ENCODE results near the gene FEM1B.
A peak's percentile ranks its signal among the peaks of the same experiment; 100 is the strongest.

The FEM1B gene

DNA sequence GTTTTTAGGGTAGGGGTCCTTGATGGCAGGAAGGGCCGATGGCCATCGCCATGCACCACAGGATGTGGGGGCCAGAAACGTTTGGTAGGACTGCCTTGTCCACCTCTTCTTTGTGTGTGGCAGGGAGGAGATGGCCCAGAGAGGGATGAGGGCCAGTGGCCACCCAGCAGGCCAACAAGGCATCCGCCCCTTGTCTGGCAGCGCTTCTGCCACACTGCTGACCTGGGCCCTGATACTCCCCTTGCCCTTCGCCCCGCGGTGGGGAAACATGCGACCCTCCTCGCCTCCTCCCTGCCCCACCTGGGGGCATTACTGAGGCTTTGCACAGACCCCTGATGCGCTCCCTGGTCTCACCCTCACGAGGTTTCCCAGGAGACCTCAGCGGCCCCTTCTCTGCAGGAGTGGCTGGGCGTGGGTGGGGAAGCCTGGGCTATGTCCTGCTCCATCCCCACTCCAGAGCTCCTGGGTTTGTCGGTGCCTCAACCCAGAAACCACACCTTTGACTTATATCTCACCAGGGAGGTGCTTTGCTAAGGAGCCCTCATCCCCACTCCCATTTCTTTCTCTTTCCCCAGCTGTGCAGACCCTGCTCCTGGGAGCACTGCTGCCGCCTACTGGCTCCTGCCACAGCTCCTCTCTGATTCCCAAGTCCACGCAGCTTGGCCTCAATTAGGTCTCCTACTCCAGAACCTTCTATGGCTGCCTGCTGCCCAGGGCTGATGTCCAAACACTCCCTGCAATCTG lies 38.7 kb downstream of the FEM1B start:
- no peak overlapping the region for H3K4me3 ChIP-seq (ENCODE audit: low read length)
- DNase-seq (ENCODE audit: low read depth): peak; percentile 22
- TF ChIP-seq, protein P1, sequence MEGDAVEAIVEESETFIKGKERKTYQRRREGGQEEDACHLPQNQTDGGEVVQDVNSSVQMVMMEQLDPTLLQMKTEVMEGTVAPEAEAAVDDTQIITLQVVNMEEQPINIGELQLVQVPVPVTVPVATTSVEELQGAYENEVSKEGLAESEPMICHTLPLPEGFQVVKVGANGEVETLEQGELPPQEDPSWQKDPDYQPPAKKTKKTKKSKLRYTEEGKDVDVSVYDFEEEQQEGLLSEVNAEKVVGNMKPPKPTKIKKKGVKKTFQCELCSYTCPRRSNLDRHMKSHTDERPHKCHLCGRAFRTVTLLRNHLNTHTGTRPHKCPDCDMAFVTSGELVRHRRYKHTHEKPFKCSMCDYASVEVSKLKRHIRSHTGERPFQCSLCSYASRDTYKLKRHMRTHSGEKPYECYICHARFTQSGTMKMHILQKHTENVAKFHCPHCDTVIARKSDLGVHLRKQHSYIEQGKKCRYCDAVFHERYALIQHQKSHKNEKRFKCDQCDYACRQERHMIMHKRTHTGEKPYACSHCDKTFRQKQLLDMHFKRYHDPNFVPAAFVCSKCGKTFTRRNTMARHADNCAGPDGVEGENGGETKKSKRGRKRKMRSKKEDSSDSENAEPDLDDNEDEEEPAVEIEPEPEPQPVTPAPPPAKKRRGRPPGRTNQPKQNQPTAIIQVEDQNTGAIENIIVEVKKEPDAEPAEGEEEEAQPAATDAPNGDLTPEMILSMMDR (IDR thresholded peaks at IDR 0.05; ENCODE audit: insufficient read depth, low read depth, low read length, missing control alignments): peak; percentile 45

DNA sequence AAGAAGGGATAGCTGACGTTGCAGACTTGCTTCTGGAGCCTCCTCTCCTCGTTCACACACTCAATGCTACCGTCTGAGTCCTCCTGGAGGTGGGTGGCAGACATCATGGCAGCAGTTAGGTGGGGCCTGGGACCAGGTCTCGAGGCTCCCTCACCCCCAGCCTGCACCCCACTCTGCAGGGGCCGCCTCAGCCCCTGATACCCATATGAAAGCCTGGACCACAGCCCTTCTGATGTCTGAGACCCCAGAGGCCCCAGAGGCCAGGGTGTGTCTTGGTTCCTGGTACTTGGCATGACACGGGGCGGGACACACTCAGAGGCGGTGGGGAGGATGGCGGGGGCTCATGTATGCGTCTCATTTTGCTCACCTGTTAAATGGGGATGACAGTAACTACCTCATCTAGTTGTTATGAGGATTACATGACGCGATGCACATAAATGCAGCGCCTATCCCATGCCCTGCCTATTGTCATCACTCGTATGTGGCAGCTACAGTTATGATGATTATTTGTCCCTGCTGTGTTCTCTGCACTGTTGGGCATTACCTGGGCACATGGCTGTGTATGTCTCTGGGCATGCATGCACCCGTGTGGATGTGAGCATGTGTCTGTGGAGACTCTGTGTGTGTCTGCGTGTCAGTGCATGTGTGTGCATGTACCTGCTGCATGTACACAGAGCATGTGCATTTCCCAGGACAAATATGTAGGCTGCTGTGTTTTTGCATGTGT lies 39.9 kb downstream of the FEM1B start:
- no peak for DNase-seq (ENCODE audit: low read depth)
- H3K4me3 ChIP-seq (ENCODE audit: low read length): no peak overlapping the region
- TF ChIP-seq, protein P1 (IDR thresholded peaks at IDR 0.05; ENCODE audit: insufficient read depth, low read depth, low read length, missing control alignments): no peak

DNA sequence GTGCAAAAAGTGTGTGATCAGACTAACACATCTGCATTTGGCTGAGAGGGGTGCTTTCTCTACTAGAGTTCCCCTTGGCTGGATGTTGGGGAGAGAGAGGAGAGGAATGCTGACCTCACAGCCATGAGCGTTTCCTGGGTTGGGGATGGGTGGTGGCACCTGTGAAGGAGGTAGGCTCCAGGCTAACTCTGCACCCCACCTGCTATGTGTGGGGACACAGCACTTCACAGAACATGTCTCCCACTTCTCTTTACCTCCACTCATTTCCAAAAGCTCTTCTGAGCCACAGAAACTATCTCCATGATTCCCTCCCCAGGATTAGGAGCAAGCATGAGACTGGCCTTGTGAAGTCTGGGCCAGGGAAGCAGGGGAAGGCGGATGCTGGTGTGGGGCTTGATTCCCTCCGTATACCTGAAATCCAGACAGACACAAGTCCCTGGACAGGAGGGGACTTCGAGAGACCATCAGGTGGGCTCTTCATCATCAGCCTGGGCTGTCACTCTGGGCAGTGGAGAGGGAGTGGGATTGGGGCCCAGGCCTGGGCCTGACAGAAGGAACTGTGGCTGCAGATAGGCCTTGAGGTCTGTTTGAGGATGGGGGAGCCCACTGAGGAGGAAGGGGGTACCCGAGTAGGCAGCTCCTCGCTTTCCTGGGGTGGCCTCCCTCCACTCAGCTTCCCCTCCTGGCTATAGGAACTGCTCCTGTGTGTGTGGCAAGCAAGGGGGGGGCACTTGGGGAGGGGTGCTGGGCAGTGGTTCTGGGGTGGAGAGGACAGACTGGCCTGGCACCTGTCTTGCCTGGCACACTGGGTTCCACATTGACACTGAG lies 40.7 kb downstream of the FEM1B start:
- DNase-seq (ENCODE audit: low read depth): no peak
- no peak overlapping the region for H3K4me3 ChIP-seq (ENCODE audit: low read length)
- TF ChIP-seq, protein P1 (IDR thresholded peaks at IDR 0.05; ENCODE audit: insufficient read depth, low read depth, low read length, missing control alignments): no peak

DNA sequence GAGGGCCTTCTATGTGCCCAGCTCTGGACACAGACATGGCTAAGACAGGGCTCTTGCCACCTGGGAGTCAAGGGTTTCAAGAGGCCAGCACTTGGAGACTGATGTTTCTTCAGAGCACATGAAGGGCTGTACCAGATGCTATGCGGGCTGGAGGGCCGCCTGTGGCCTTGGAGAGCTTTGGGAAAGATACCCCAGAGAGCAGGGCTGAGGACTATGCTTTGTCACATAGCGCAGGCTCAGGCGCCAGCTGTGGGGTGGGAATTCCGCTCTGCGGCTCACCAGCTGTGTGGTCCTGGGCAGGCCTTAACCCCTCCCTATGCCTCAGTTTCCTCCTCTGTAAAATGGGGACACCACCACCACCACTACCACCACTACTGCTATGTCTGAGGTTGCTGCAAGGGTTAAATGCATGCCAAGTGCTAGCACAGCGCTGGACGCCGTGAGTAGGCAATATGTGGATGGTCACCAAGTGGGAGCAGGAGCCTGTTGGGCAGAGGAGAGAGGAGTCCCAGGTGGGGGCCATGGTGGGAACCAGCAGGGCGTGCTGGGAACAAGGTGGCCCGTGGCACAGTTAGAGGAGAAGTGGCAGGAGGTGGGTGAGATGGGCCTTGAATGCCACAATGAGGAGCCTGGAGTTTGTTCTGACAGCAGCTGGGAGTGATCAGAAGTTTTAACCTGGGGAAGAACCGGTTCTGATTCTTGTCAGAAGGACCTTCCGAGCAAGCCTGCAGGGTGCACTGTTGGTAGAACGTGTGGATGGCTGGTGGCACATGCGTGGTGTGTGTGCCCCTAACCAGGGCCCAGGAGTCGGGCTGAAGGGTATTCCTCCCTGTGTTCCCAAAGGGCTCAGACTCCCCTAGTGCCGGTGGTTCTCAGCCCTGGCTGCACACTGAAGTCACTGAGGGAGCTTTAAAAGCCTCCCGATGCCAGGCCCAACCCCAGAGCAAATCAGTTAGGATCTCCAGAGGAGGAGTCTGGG lies 41.7 kb downstream of the FEM1B start:
- TF ChIP-seq, protein P1 (IDR thresholded peaks at IDR 0.05; ENCODE audit: insufficient read depth, low read depth, low read length, missing control alignments): no peak
- no peak for DNase-seq (ENCODE audit: low read depth)

DNA sequence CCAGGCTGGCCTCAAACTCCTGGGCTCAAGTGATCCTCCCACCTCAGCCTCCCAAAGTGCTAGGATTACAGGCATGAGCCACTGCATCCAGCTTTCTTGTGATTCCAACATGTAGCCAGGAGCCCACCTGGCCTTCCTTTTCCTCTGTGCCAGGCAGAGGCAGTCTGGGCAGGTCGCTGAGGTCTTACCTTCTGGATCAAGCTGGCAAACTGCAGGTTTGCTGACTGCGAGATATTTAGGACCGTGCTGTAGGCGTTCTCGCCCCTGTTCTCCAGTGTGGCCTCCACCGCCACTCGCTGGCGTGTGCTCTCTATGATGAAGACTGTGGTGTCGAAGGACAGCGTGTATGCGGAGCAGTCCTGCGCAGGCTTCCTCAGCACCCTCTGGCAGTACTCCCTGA lies 42.5 kb downstream of the FEM1B start:
- TF ChIP-seq, protein P1 (IDR thresholded peaks at IDR 0.05; ENCODE audit: insufficient read depth, low read depth, low read length, missing control alignments): no peak
- H3K4me3 ChIP-seq (ENCODE audit: low read length): no peak overlapping the region
- DNase-seq (ENCODE audit: low read depth): no peak

More for the DNA sequence above, 41.7 kb downstream of the FEM1B start:
- no peak overlapping the region for H3K4me3 ChIP-seq (ENCODE audit: low read length)

DNA sequence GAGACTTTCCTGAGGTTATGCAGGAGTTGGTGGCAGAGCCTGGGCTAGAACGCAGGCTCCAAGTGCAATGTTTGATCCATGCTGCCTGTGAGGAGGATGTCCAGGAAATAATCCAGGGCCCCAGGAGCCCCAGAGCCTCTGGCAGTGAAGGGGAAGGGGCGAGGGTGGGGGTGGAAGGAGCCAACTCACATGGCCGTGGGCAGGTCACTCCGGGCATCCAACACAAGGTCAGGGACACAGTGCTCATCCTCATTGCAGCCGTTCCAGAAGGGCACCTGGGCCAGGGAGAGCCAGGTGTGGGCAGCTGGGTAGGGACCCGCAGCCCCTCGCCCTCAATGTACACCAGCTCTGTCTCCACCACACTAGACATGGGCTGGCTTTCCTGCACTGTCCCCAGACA lies 43.7 kb downstream of the FEM1B start:
- TF ChIP-seq, protein P1 (IDR thresholded peaks at IDR 0.05; ENCODE audit: insufficient read depth, low read depth, low read length, missing control alignments): no peak
- no peak for DNase-seq (ENCODE audit: low read depth)
- H3K4me3 ChIP-seq (ENCODE audit: low read length): no peak overlapping the region
